HG02938 (cell line): Measurements from ENCODE around the gene C19orf38.
"Not testable (repeated sequence)": the region's sequence is repeated elsewhere in the genome, so short reads cannot be mapped to it uniquely, and the experiment has no call there.

Experiments
- ATAC-seq: cut with Tn5 transposase; IDR thresholded peaks from one replicate; pipeline ENCODE4 v1.9.1; 2021; ENCODE audit warnings: mild to moderate bottlenecking, moderate library complexity; ENCODE audit not compliant: unreplicated experiment

The C19orf38 gene

DNA sequence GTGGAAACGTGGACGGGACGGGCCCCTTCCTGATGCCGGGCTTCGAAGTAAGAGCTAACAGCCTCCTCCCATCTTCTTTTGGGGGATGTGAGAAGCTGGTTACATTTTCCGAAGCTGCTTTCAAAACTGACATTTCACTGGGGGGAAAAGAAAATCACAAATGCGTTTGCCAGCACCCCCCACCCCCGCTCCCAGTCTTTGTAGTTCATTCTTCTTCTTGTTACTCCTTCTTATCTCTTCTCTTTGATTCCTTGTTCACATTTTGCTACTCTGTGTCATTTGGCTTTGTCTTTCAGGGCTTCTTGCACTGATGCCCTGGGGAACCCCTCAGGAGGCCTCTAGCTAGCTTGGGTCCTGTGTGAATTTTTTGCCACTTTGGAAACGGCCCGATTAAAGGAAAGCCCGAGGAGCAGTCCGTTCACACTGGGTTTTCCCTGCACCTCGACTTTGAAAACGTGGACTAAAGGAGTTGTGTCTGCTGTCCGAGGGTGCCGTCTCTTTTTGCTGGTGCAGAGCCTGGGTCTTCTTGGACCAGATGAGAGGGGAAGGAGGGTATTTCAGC is 24.4 kb downstream of the C19orf38 start:
- ATAC-seq, result no peak

GRCh38 chr19:10874024-10874423 is 25.8 kb downstream of the C19orf38 start:
- no peak for ATAC-seq

DNA sequence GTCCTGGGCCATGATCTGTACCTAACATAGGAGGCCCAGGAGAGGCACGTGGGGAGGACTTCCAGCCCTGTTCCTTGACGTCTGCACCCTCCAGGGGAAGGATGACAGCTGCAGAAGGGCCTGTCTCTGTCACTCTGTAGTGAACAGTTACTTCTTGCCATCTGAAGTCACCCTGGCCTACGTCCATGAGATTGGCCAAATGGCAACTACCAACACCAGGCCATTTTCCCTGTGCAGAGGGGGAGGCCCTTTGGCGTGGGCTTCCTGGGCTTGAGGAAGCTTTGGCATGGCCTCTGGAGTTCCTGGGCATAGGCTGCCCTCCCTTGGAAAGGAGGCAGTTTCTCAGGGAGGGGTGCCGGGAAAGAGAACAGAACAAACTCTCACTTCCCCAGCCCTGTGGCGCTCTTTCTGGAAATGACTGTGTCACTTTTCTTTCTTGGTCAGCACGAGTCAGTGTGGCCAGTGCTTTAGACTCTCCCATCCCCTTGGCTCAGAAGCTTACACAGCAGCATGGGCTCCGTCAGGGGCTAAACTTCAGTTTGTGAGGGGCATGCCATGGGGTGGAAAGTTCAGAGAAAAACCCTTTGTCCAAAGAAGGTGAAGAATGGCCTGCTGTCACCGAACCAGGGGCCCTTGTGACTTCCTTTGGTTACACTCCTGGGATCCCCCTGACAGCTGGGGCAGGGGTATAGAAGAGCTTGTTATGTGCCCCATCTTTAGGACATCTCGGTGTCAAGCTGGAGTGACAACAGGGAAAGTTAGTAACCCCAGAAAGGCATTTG is 28.4 kb downstream of the C19orf38 start:
- peak; percentile 51 for ATAC-seq

GRCh38 chr19:10877608-10878007 is 29.4 kb downstream of the C19orf38 start:
- ATAC-seq, result not testable (repeated sequence)

DNA sequence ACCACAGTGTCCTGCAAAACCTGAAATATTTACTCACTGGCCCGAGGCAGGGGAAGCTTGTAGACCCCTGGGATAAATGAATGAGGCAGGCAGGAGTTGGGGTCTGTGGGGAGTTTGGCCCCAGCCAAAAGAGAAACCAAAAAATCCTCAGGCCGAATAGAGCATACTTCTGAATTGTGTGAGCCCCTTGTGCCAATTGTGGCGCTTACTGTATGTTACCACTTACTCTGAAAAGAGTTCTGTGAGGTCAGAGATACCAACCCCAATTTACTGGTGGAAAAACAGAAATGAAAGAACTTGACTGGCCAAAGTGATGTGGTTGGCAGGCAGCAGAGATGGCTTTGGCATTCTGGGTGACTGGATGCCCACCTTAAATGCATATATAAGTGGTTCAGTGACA is 30.0 kb downstream of the C19orf38 start:
- ATAC-seq, result no peak

- no peak for ATAC-seq
Observed at GRCh38 chr19:10881403-10882107, 33.3 kb downstream of the C19orf38 start.

DNA sequence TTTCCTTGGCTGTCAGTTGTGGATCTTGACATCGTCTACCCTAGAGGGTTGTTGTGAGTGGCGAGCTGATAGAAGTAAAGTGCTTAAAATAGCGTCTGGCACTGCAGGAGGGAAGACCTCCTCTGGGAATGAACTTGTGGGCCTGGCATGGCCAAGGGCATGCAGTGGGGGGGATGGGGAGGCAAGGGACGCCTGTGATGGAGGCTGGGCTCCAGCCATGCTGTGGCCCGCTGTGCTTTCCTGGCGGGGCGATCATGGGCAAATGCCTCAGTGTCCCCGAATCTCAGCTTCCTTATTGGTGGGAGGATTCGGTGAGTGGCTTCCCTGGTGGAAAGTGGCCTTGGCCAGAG is 33.9 kb downstream of the C19orf38 start:
- no peak for ATAC-seq

GRCh38 chr19:10884274-10884673 is 36.1 kb downstream of the C19orf38 start:
- no peak for ATAC-seq

DNA sequence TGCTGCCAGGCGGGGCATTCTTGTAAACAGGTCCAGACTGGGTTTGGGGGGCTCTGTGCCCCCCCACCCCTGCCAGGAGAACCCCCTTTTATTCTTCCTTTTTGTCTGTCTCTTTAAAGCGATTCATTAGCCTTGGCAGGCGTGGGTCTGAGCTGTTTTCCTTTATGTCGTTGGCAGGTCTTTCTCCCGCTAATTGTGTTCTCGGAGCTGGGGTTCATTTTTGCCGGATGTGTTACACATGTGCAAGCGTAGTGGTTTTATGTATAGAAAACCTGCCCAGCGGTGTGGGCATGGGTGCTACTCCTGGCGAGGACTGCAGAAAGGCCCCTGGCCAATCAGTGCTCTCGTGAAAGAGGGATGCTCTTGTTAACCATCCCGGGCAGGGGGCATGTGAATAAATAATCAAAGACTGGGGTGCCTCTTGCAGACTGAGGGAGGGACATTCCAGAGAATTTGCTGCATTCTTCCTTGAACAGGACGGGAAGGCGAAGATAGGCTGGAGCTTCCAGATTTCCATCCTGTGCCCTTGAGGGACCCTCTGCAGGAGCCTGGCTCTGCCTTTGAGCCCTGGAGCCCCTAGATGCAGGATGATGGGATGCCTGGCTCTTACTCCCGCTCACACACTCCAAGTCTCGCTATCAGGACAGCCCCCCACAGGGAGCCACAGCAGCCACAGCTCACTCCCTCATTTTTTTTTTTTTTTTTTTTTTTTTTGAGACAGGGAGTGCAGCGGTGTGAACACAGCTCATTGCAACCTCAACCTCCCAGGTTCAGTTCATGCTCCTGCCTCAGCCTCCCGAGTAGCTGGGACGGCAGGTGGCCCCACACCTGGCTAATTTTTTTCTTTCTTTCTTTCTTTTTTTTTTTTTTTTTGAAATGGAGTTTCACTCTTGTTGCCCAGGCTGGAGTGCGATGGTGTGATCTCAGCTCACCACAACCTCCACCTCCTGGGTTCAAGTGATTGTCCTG is 37.3 kb downstream of the C19orf38 start:
- no peak for ATAC-seq

DNA sequence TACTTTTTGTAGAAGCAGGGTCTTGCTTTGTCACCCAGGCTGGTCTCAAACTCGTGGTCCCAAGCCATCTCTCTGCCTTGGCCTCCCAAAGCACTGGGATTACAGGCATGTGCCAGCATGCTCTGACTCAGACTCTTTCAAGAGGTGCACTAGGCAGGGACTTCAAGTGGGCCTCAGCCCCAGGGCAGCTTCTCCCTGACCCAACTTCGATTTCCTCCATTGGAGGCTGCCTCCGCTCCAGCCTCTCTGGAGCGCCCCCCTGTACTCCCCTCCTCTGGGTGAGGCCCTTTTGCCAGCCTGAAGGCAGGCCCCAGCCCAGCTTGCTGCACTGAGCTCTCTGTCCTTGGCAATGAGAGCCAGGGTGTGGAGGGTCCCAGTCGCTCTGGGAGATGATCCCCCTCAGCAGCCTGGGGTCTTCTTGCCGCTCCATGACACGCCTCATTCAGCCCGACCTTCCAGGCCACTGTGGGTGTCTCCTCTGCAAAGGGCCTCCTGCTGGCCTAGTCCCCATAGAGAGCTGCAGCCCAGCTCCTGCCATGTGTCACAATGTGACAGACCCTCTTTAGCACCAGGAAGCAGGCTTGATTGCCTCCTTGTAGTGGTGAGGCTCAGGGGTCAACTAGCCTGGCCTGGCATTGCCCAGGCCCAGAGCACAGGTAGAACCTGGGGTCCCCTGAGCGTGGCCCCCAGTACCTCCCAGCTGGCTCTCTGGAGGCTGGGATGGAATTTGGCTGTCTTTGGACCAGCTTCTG is 39.6 kb downstream of the C19orf38 start:
- no peak for ATAC-seq

GRCh38 chr19:10888421-10888866 is 40.2 kb downstream of the C19orf38 start:
- no peak for ATAC-seq

- no peak for ATAC-seq
Observed at GRCh38 chr19:10889880-10890279, 41.7 kb downstream of the C19orf38 start.

DNA sequence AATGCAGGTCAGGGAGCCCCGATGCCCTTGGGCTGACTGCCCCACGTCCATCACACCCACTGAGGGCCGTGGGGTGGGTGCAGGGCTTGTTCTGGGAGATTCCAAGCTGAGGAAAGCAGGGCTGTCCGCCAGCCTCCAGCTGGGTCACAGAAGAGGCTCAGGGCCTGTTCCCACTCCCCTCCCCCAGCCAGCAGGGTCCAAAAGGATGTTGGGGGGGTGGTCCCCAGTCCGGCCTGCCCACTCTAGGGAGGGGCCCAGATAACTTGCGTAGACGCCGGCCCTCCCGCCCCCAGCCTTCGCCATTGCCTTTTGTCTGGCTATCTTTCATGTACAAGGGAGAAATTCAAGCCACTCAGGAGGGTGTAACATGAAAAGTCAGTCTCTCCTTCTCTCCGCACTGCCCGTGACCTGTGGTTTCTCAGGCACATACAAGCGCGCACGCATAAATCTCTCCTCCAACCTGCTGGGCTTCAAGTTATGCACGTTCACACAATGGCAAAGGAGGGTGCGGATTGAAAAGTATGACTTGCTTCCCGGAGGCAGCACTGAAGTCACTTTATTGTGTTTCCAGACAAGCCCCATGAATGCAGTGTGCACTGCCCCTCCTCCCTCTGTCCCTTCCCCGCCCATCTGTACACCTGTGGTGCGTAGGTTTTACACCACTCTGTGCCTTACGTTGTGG is 43.3 kb downstream of the C19orf38 start:
- no peak for ATAC-seq

- ATAC-seq, result no peak
Observed at GRCh38 chr19:10892256-10892655, 44.0 kb downstream of the C19orf38 start.

DNA sequence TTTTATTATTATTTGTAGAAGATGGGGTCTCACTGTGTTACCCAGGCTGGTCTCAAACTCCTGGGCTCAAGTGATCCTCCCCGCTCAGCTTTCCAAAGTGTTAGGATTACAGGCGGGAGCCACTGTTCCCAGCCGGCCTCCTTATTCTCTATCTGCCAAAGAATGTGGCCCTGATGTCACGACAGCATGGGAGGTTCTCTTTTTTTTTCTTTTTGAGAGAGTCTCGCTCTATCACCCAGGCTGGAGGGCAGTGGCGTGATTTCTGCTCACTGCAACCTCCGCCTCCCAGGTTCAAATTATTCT is 46.6 kb downstream of the C19orf38 start:
- no peak for ATAC-seq

GRCh38 chr19:10895363-10895762 is 47.1 kb downstream of the C19orf38 start:
- no peak for ATAC-seq

- ATAC-seq, result no peak
Observed at GRCh38 chr19:10895920-10896319, 47.7 kb downstream of the C19orf38 start.

GRCh38 chr19:10896851-10897526 is 48.8 kb downstream of the C19orf38 start:
- ATAC-seq, result no peak

GRCh38 chr19:10898633-10899032 is 50.4 kb downstream of the C19orf38 start:
- ATAC-seq, result no peak
